SU-DHL-6 (cell line): ENCODE results near the gene MEF2D.

Experiments used
- EZH2phosphoT487 ChIP-seq: fragments of 200-600 bp; sonication (generic), shearing (Covaris generic); conservative IDR thresholded peaks from 2 replicates; pipeline ENCODE4 v1.6.1; 2018; ENCODE audit warnings: mild to moderate bottlenecking, antibody characterized with exemption, low read length, moderate library complexity, mixed read lengths
- TF ChIP-seq, protein P1 (sequence below): fragments of 200-600 bp; sonication (generic); IDR thresholded peaks from one replicate; pipeline ENCODE4 v1.5.1; 2017; ENCODE audit warnings: antibody characterized with exemption, mild to moderate bottlenecking, low read length, moderate library complexity; ENCODE audit not compliant: insufficient read depth, poor library complexity, severe bottlenecking

DNA sequence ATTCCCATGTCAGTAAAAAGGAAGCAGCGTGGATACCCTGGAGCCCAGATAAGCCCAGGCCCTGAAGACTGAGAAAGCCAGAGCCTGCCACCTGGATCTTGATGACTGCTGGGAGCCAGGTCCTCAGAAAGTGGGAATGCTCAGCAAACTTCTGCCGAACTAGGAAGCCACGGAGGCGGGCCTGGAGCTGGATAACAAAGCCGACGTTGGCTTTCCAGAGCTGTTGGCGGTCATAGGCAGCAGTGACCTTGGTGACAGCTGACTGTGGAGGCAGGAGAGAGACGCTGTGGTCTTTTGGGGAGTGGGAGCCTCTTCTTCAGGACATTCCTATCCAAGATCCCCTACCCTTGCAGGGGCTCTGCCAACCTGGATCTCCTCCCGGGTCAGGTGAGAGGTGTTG, 47.4 kb upstream of the MEF2D start:
- TF ChIP-seq, protein P1, sequence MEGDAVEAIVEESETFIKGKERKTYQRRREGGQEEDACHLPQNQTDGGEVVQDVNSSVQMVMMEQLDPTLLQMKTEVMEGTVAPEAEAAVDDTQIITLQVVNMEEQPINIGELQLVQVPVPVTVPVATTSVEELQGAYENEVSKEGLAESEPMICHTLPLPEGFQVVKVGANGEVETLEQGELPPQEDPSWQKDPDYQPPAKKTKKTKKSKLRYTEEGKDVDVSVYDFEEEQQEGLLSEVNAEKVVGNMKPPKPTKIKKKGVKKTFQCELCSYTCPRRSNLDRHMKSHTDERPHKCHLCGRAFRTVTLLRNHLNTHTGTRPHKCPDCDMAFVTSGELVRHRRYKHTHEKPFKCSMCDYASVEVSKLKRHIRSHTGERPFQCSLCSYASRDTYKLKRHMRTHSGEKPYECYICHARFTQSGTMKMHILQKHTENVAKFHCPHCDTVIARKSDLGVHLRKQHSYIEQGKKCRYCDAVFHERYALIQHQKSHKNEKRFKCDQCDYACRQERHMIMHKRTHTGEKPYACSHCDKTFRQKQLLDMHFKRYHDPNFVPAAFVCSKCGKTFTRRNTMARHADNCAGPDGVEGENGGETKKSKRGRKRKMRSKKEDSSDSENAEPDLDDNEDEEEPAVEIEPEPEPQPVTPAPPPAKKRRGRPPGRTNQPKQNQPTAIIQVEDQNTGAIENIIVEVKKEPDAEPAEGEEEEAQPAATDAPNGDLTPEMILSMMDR = no peak
- TF ChIP-seq EZH2phosphoT487 = no peak
